ENCODE results near the gene ARHGEF37. TPM values are rescaled to one million over a fixed set of nuclear protein-coding genes. Genes with fewer than 3 reads are reported as not detected.
"Not testable (repeated sequence)": the region's sequence is repeated elsewhere in the genome, so short reads cannot be mapped to it uniquely, and the experiment has no call there.

Gene ARHGEF37
- total RNA-seq, 3 donors from 2014 or later = 5.3 to 54.4 (median 29.2) TPM

DNA sequence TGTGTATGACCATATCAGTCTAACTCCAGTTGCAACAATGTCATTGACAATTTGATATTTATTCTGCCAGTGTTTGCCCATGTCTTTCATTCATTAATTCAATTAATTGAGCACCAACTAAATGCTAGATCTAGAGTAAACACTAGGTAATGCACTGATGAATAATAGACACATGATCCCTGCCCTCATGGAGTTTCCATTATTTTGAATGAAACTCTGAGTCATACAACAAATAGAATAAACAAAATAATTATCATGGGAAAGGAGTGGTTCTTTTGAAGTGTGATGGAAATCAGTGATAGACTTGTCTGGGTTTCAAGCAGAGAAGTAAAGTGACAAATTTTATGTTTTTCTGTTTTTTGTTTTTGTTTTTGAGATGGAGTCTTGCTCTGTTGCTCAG is 4.6 kb downstream of the ARHGEF37 start:
- DNase-seq (ENCODE audit: low spot score in 2 of 2) = no peak
- Histone ChIP-seq H3K36me3 (no peaks in the 10 kb centered on the region), H3K4me1 (peaks cover 4 to 9% of the 10 kb centered on the region in 2 donors), H3K9me3 (no peaks in the 10 kb centered on the region), H3K27ac (peak overlapping the region; percentile 65 to 78), H3K4me3 (no peak overlapping the region), H3K27me3 (no peaks in the 10 kb centered on the region)
- intact Hi-C loops (cut with DNase I; ENCODE audit: low total_unique reads) = no loop called here
- TF ChIP-seq POLR2A (IDR thresholded peaks at IDR 0.05) (no peak), POLR2AphosphoS5 (IDR thresholded peaks at IDR 0.05) (no peak)
- TF ChIP-seq, protein P1, sequence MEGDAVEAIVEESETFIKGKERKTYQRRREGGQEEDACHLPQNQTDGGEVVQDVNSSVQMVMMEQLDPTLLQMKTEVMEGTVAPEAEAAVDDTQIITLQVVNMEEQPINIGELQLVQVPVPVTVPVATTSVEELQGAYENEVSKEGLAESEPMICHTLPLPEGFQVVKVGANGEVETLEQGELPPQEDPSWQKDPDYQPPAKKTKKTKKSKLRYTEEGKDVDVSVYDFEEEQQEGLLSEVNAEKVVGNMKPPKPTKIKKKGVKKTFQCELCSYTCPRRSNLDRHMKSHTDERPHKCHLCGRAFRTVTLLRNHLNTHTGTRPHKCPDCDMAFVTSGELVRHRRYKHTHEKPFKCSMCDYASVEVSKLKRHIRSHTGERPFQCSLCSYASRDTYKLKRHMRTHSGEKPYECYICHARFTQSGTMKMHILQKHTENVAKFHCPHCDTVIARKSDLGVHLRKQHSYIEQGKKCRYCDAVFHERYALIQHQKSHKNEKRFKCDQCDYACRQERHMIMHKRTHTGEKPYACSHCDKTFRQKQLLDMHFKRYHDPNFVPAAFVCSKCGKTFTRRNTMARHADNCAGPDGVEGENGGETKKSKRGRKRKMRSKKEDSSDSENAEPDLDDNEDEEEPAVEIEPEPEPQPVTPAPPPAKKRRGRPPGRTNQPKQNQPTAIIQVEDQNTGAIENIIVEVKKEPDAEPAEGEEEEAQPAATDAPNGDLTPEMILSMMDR (IDR thresholded peaks at IDR 0.05) = no peak

DNA sequence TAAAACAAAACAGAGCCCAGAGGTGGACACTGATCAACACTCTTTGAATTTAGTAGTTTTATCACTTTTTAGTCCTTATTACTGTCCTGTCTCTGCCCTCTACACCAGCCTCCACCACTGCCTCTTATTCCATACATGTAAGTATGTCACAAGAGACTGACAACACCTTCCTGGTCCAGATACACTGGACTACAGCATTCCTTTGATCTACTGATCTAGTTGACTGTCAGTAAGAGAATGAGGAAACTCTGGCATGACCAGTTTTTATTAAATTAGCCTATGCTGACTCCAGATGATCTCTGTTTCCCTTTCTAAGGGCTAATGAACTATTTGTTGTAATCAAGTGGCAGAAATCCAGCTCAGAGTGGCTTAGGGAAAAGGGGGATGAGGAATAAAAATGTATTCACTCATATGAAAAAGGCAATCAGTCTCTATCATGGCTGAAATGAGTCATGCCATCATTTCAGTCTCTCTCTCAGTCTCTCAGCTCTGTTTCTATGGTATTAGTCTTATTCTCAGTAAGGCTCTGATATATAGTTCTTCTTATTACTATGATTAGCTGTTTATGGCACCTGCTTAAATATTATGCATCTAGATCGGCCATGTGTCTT is 5.5 kb downstream of the ARHGEF37 start:
- intact Hi-C loops (cut with DNase I; ENCODE audit: low total_unique reads) = no loop called here
- TF ChIP-seq POLR2AphosphoS5 (IDR thresholded peaks at IDR 0.05) = no peak
- no peak for TF ChIP-seq POLR2A (IDR thresholded peaks at IDR 0.05)
- TF ChIP-seq, protein P1 (IDR thresholded peaks at IDR 0.05) = no peak
- Histone ChIP-seq H3K36me3 (no peaks in the 10 kb centered on the region), H3K4me1 (peaks cover 4 to 9% of the 10 kb centered on the region in 2 donors), H3K9me3 (no peaks in the 10 kb centered on the region), H3K27me3 (no peaks in the 10 kb centered on the region), H3K27ac (peak overlapping the region; percentile 65 to 78), H3K4me3 (no peak overlapping the region)
- no peak for DNase-seq (ENCODE audit: low spot score in 2 of 2)

DNA sequence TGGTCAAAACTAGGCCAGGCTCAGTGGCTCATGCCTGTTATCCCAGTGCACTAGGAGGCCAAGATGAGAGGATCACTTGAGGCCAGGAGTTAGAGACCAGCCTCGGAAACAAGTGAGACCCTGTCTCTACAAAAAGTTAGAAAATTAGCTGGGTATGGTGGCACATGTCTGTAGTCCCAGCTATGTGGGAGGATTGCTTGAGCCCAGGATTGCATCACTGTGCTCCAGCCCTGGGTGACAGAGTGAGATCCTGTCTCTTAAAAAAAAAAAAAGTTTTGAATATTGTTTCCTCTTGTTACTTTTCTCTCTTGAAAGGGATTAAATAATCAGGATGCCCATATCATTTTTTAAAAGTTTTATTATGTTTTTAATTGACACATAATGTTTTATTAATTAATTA is 7.6 kb downstream of the ARHGEF37 start:
- no peaks in the 10 kb centered on the region for H3K27me3 ChIP-seq
- no peaks in the 10 kb centered on the region for H3K36me3 ChIP-seq
- intact Hi-C loops (cut with DNase I; ENCODE audit: low total_unique reads) = no loop called here
- no peak overlapping the region for H3K4me3 ChIP-seq
- TF ChIP-seq, protein P1 (IDR thresholded peaks at IDR 0.05) = no peak
- TF ChIP-seq POLR2AphosphoS5 (IDR thresholded peaks at IDR 0.05) (no peak), POLR2A (IDR thresholded peaks at IDR 0.05) (no peak)
- H3K4me1 ChIP-seq = peaks cover 0 to 7% of the 10 kb centered on the region in 2 donors
- peak overlapping the region in 1 of 2 donors; percentile 38 for H3K27ac ChIP-seq
- H3K9me3 ChIP-seq = no peaks in the 10 kb centered on the region
- no peak for DNase-seq (ENCODE audit: low spot score in 2 of 2)

DNA sequence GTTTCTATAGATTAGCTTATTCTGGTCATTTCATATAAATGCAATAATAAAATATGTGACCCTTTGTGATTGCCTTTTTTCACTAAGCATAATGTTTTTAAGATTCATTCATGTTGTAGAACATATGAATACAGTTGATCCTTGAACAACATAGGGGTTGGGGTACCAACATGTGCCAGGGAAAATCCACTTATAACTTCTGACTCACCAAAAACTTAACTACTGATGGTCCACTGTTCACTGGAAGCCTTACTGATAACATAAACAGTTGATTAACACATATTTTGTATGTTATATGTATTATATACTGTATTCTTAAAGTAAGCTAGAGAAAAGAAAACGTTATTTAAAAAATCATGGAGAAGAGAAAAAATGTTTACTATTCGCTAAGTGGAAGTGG is 12.1 kb downstream of the ARHGEF37 start:
- Histone ChIP-seq H3K4me3 (no peak overlapping the region), H3K36me3 (no peaks in the 10 kb centered on the region), H3K27ac (no peak overlapping the region), H3K4me1 (no peaks in the 10 kb centered on the region), H3K27me3 (no peaks in the 10 kb centered on the region), H3K9me3 (no peaks in the 10 kb centered on the region)
- TF ChIP-seq, protein P1 (IDR thresholded peaks at IDR 0.05) = no peak
- TF ChIP-seq POLR2AphosphoS5 (IDR thresholded peaks at IDR 0.05) (no peak), POLR2A (IDR thresholded peaks at IDR 0.05) (no peak)
- intact Hi-C loops (cut with DNase I; ENCODE audit: low total_unique reads) = no loop called here
- DNase-seq (ENCODE audit: low spot score in 2 of 2) = no peak

DNA sequence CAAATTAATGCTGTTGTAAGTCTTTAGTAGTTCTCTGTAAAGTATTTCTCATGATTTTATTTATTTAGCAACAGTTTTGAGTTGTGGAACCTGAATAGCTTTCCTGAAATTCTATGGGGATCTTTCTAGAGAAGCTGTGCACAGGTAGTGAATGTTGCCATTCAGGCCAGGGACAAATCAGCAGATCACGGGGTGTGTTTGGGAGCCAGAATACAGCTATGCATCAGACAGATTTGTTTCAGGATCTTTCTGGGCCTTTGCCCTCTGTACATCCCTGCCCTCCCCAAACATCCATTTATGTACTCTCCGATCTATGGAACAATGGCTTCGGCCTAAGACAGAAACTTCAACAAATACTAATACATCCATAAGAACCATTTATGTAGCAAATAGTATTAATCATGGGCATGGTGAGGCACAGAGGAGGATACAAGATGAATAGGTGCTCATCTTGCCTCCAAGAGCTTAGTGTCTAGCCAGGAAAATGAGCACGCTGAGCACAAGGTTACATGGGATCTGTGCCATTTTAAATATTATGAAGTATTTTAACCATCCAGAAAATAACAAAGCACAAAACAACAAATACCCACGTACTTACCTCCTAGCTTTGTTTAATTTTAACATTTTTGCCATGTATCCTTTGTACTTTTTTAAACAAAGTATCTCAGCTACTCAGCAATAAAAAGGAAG is 13.1 kb downstream of the ARHGEF37 start:
- intact Hi-C loops (cut with DNase I; ENCODE audit: low total_unique reads) = no loop called here
- Histone ChIP-seq H3K9me3 (no peaks in the 10 kb centered on the region), H3K27ac (no peak overlapping the region), H3K36me3 (no peaks in the 10 kb centered on the region), H3K27me3 (no peaks in the 10 kb centered on the region), H3K4me3 (no peak overlapping the region), H3K4me1 (no peaks in the 10 kb centered on the region)
- TF ChIP-seq, protein P1 (IDR thresholded peaks at IDR 0.05) = no peak
- TF ChIP-seq POLR2A (IDR thresholded peaks at IDR 0.05) (no peak), POLR2AphosphoS5 (IDR thresholded peaks at IDR 0.05) (no peak)
- DNase-seq (ENCODE audit: low spot score in 2 of 2) = no peak

DNA sequence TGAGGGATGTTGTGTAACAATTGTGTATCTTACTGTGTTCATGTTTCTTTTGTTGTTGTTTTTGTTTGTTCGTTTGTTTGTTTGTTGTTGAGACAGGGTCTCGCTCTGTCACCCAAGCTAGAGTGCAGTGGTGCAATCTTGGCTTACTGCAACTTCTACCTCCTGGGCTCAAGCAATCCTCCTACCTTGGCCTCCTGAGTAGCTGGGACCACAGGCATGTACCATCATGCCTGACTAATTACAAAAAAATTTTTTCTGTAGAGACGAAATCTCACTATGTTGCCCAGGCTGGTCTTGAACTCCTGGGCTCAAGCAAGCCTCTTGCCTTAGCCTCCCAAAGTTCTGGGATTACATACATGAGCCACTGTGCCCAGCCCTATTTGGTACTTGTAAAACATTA is 13.8 kb downstream of the ARHGEF37 start:
- H3K9me3 ChIP-seq; DNase-seq (ENCODE audit: low spot score in 2 of 2); intact Hi-C loops (cut with DNase I; ENCODE audit: low total_unique reads); H3K4me1 ChIP-seq; H3K36me3 ChIP-seq; H3K27me3 ChIP-seq; H3K4me3 ChIP-seq: not testable (repeated sequence)
- H3K27ac ChIP-seq = peak overlapping the region in 1 of 2 donors; percentile 19

Measured in breast epithelium (tissue), 4 donors.